ENCODE results near the gene DMRTC2. TPM values are rescaled to one million over a fixed set of nuclear protein-coding genes. Genes with fewer than 3 reads are reported as not detected.
"Not testable (repeated sequence)": the region's sequence is repeated elsewhere in the genome, so short reads cannot be mapped to it uniquely, and the experiment has no call there.

Gene DMRTC2
- total RNA-seq, 1 donor from 2014 or later = not detected

- DNase-seq = peak; percentile 22
- ATAC-seq (ENCODE audit: poor library complexity) = no peak
- intact Hi-C loops (cut with DNase I) = no loop called here
Observed at GRCh38 chr19:41866284-41866683, 21.4 kb downstream of the DMRTC2 start.

- intact Hi-C loops (cut with DNase I) = no loop called here
- ATAC-seq (ENCODE audit: poor library complexity) (no peak), DNase-seq (peak; percentile 17)
Observed at GRCh38 chr19:41868120-41868988, 23.5 kb downstream of the DMRTC2 start.

- ATAC-seq (ENCODE audit: poor library complexity) = no peak
- intact Hi-C loops (cut with DNase I) = no loop called here
Observed at GRCh38 chr19:41868989-41869300, 24.1 kb downstream of the DMRTC2 start.

GRCh38 chr19:41869374-41869955, 24.6 kb downstream of the DMRTC2 start:
- ATAC-seq (ENCODE audit: poor library complexity) (no peak), DNase-seq (peak; percentile 40)
- intact Hi-C loops (cut with DNase I) = no loop called here

More at GRCh38 chr19:41868989-41869300, 24.1 kb downstream of the DMRTC2 start:
- no peak for DNase-seq

- intact Hi-C loops (cut with DNase I) = loop anchor here (5.0 kb wide), 1 partner anchor 82 kb away; no protein-coding TSS in a partner anchor
- peak; percentile 35 for DNase-seq
- no peak for ATAC-seq (ENCODE audit: poor library complexity)
Observed at GRCh38 chr19:41870401-41870873, 25.6 kb downstream of the DMRTC2 start.

GRCh38 chr19:41871573-41872383, 26.9 kb downstream of the DMRTC2 start:
- ATAC-seq (ENCODE audit: poor library complexity) (peak; percentile 13), DNase-seq (peak; percentile 42)
- intact Hi-C loops (cut with DNase I) = loop anchor here (5.0 kb wide), 1 partner anchor 81 kb away; no protein-coding TSS in a partner anchor

GRCh38 chr19:41872384-41872774, 27.5 kb downstream of the DMRTC2 start:
- intact Hi-C loops (cut with DNase I) = loop anchor here (5.0 kb wide), 1 partner anchor 80 kb away; no protein-coding TSS in a partner anchor
- no peak for ATAC-seq (ENCODE audit: poor library complexity)
- no peak for DNase-seq

GRCh38 chr19:41872775-41873647, 28.2 kb downstream of the DMRTC2 start:
- peak; percentile 74 for ATAC-seq (ENCODE audit: poor library complexity)
- peak; percentile 82 for DNase-seq
- intact Hi-C loops (cut with DNase I) = loop anchor here (5.0 kb wide), 1 partner anchor 79 kb away; no protein-coding TSS in a partner anchor

GRCh38 chr19:41875973-41876372, 31.1 kb downstream of the DMRTC2 start:
- intact Hi-C loops (cut with DNase I); DNase-seq; ATAC-seq (ENCODE audit: poor library complexity): not testable (repeated sequence)

GRCh38 chr19:41876847-41877832, 32.3 kb downstream of the DMRTC2 start, which contains the start of gene CD79A:
Gene CD79A (plus strand): TSS chr19:41877279. CDS start chr19:41877305, 26 bp downstream.
- ATAC-seq (ENCODE audit: poor library complexity) (no peak), DNase-seq (peak; percentile 47)
- intact Hi-C loops (cut with DNase I) = no loop called here

- intact Hi-C loops (cut with DNase I) = no loop called here
- ATAC-seq (ENCODE audit: poor library complexity) (no peak), DNase-seq (no peak)
Observed at GRCh38 chr19:41877916-41878905, 33.4 kb downstream of the DMRTC2 start.

- no peak for ATAC-seq (ENCODE audit: poor library complexity)
- intact Hi-C loops (cut with DNase I) = no loop called here
- no peak for DNase-seq
Observed at GRCh38 chr19:41879080-41879479, 34.2 kb downstream of the DMRTC2 start.

GRCh38 chr19:41879670-41880328, 35.0 kb downstream of the DMRTC2 start:
- intact Hi-C loops (cut with DNase I) = no loop called here
- DNase-seq (no peak), ATAC-seq (ENCODE audit: poor library complexity) (no peak)

- intact Hi-C loops (cut with DNase I) = no loop called here
- DNase-seq = no peak
- ATAC-seq (ENCODE audit: poor library complexity) = no peak
Observed at GRCh38 chr19:41880329-41880708, 35.5 kb downstream of the DMRTC2 start.

Measured in Right ventricle myocardium superior (tissue), 1 donor.